Smooth muscle cell (in vitro differentiated cells): Measurements from ENCODE around the gene SEC22C. TPM values are rescaled to one million over a fixed set of nuclear protein-coding genes. Genes with fewer than 3 reads are reported as not detected.

Source experiments
- DNase-seq: peaks from one replicate; lab custom pipeline; 2025; ENCODE audit not compliant: unreplicated experiment; lab: John Stamatoyannopoulos, UW
- H2AFZ ChIP-seq: fragments of 200-600 bp; sonication (generic); 2 replicates; pipeline ENCODE4 v1.6.0; 2016; ENCODE audit warnings: antibody characterized with exemption, low read depth, mild to moderate bottlenecking
- H3F3A ChIP-seq: fragments of 200-600 bp; sonication (generic); 2 replicates; pipeline ENCODE4 v1.6.0; 2017; ENCODE audit warnings: antibody characterized with exemption, low read depth
- H3K27ac ChIP-seq: fragments of 200-600 bp; sonication (generic); 2 replicates; pipeline ENCODE4 v1.5.1; 2016; ENCODE audit warnings: low read depth, mild to moderate bottlenecking
- H3K27me3 ChIP-seq: fragments of 200-600 bp; sonication (generic); 2 replicates; pipeline ENCODE4 v1.6.1; 2016; ENCODE audit warnings: low read depth, mild to moderate bottlenecking
- H3K36me3 ChIP-seq: fragments of 200-600 bp; sonication (generic); 2 replicates; pipeline ENCODE4 v1.5.1; 2016; ENCODE audit warnings: low read depth
- H3K4me1 ChIP-seq: fragments of 200-600 bp; sonication (generic); 2 replicates; pipeline ENCODE4 v1.5.1; 2016; ENCODE audit warnings: low read depth
- H3K4me2 ChIP-seq: fragments of 200-600 bp; sonication (generic); 2 replicates; pipeline ENCODE4 v1.6.0; 2016; ENCODE audit warnings: mild to moderate bottlenecking
- H3K4me3 ChIP-seq: fragments of 200-600 bp; sonication (generic); 2 replicates; pipeline ENCODE4 v1.5.1; 2016; ENCODE audit warnings: mild to moderate bottlenecking
- H3K79me2 ChIP-seq: fragments of 200-600 bp; sonication (generic); 2 replicates; pipeline ENCODE4 v1.6.0; 2016; ENCODE audit warnings: low read depth, mild to moderate bottlenecking
- H3K9ac ChIP-seq: fragments of 200-600 bp; sonication (generic); 2 replicates; pipeline ENCODE4 v1.6.0; 2016; ENCODE audit warnings: low read depth
- H3K9me3 ChIP-seq: fragments of 200-600 bp; sonication (generic); replicated peaks from 2 replicates; pipeline ENCODE4 v1.5.1; 2016; ENCODE audit warnings: low read depth
- H4K20me1 ChIP-seq: fragments of 200-600 bp; sonication (generic); 2 replicates; pipeline ENCODE4 v1.6.0; 2016; ENCODE audit warnings: low read depth
- WGBS: methylation state at CpG from one replicate; pipeline ENCODE4 v1.1.7; 2016; ENCODE audit warnings: low lambda C conversion rate; 5-methylcytosine and 5-hydroxymethylcytosine counted together
- polyA plus RNA-seq: library from polyadenylated mRNA; unstranded; fragments of >200 nt; fragmentation: Nextera tagmentation; extraction: Ambion mirVana; gene quantifications from 2 replicates; pipeline ENCODE4 v1.2.1, GENCODE V29; 2016
- total RNA-seq: library from RNA; depleted of rRNA; stranded (reverse); fragments of >200 nt; gene quantifications from 2 replicates; pipeline ENCODE4 v1.2.3, GENCODE V29; 2014
- TF ChIP-seq, protein P1 (sequence below): fragments of 200-600 bp; sonication (generic); IDR thresholded peaks from 2 replicates; pipeline ENCODE4 v1.5.1; 2017; ENCODE audit warnings: borderline replicate concordance, mild to moderate bottlenecking, antibody characterized with exemption; ENCODE audit not compliant: insufficient read depth, poor library complexity, severe bottlenecking

SEC22C gene
- total and polyA plus RNA-seq, 2 experiments from 2014 or later, result 45.7 to 52.2 TPM

- TF ChIP-seq, protein P1, sequence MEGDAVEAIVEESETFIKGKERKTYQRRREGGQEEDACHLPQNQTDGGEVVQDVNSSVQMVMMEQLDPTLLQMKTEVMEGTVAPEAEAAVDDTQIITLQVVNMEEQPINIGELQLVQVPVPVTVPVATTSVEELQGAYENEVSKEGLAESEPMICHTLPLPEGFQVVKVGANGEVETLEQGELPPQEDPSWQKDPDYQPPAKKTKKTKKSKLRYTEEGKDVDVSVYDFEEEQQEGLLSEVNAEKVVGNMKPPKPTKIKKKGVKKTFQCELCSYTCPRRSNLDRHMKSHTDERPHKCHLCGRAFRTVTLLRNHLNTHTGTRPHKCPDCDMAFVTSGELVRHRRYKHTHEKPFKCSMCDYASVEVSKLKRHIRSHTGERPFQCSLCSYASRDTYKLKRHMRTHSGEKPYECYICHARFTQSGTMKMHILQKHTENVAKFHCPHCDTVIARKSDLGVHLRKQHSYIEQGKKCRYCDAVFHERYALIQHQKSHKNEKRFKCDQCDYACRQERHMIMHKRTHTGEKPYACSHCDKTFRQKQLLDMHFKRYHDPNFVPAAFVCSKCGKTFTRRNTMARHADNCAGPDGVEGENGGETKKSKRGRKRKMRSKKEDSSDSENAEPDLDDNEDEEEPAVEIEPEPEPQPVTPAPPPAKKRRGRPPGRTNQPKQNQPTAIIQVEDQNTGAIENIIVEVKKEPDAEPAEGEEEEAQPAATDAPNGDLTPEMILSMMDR, result no peak
- H2AFZ ChIP-seq, result no peak overlapping the region
- no peaks in the 10 kb centered on the region for H3K27me3 ChIP-seq
- H4K20me1 ChIP-seq, result no peaks in the 10 kb centered on the region
- no peaks in the 10 kb centered on the region for H3F3A ChIP-seq
- H3K9ac ChIP-seq, result no peak overlapping the region
- no peak for DNase-seq
- no peak overlapping the region for H3K4me3 ChIP-seq
- H3K36me3 ChIP-seq, result no peaks in the 10 kb centered on the region
- H3K9me3 ChIP-seq, result no peaks in the 10 kb centered on the region
- no peaks in the 10 kb centered on the region for H3K79me2 ChIP-seq
- whole genome bisulfite sequencing, result 94% methylated on average over 5 of the region's 5 CpGs
- no peak overlapping the region for H3K27ac ChIP-seq
- H3K4me1 ChIP-seq, result no peaks in the 10 kb centered on the region
- H3K4me2 ChIP-seq, result no peak overlapping the region
Observed at GRCh38 chr3:42516443-42516842, 65.3 kb downstream of the SEC22C start.

- no peaks in the 10 kb centered on the region for H4K20me1 ChIP-seq
- DNase-seq, result no peak
- H3K9ac ChIP-seq, result no peak overlapping the region
- H3K4me2 ChIP-seq, result no peak overlapping the region
- 96% methylated on average over 2 of the region's 2 CpGs for WGBS
- no peak overlapping the region for H3K27ac ChIP-seq
- no peaks in the 10 kb centered on the region for H3K27me3 ChIP-seq
- H3K79me2 ChIP-seq, result no peaks in the 10 kb centered on the region
- no peaks in the 10 kb centered on the region for H3K4me1 ChIP-seq
- H3K36me3 ChIP-seq, result no peaks in the 10 kb centered on the region
- TF ChIP-seq, protein P1, result no peak
- no peaks in the 10 kb centered on the region for H3K9me3 ChIP-seq
- no peak overlapping the region for H3K4me3 ChIP-seq
- no peak overlapping the region for H2AFZ ChIP-seq
- no peaks in the 10 kb centered on the region for H3F3A ChIP-seq
Observed at GRCh38 chr3:42515976-42516375, 65.8 kb downstream of the SEC22C start.

- WGBS, result 94% methylated on average over 12 of the region's 12 CpGs
- no peaks in the 10 kb centered on the region for H3F3A ChIP-seq
- no peaks in the 10 kb centered on the region for H3K9me3 ChIP-seq
- H2AFZ ChIP-seq, result no peak overlapping the region
- H3K27me3 ChIP-seq, result no peaks in the 10 kb centered on the region
- no peaks in the 10 kb centered on the region for H3K79me2 ChIP-seq
- H3K9ac ChIP-seq, result no peak overlapping the region
- H3K4me3 ChIP-seq, result no peak overlapping the region
- no peak overlapping the region for H3K4me2 ChIP-seq
- H3K27ac ChIP-seq, result no peak overlapping the region
- DNase-seq, result no peak
- TF ChIP-seq, protein P1, result no peak
- no peaks in the 10 kb centered on the region for H3K4me1 ChIP-seq
- no peaks in the 10 kb centered on the region for H3K36me3 ChIP-seq
- H4K20me1 ChIP-seq, result no peaks in the 10 kb centered on the region
Observed at GRCh38 chr3:42515391-42515916, 66.3 kb downstream of the SEC22C start.

DNA sequence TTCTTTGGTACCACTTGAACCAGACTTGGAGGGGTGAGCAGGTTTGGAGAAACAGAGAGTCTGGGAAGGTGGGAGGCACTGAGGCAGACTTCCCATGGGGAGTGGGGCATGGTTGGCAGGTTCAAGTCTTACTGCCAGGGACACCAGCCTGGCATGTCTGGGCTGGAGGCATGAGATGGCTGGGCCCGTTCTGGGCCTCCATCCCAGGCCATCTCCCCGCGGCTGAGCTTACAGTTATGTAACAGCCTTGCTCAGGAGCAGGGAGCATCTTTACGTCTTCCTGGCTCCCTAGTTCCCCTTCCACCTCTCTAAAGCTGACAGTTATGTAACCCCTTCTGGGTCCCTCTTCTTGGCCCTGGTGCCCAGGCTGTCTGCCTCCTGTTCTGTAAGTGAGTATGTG lies 66.9 kb downstream of the SEC22C start:
- Histone ChIP-seq H3K9ac (no peak overlapping the region), H3F3A (no peaks in the 10 kb centered on the region), H3K27ac (no peak overlapping the region), H3K4me1 (no peaks in the 10 kb centered on the region), H3K4me2 (no peak overlapping the region), H3K27me3 (no peaks in the 10 kb centered on the region), H3K9me3 (no peaks in the 10 kb centered on the region), H3K4me3 (no peak overlapping the region), H3K36me3 (no peaks in the 10 kb centered on the region), H3K79me2 (no peaks in the 10 kb centered on the region), H4K20me1 (no peaks in the 10 kb centered on the region), H2AFZ (no peak overlapping the region)
- TF ChIP-seq, protein P1, result no peak
- 88% methylated on average over 4 of the region's 4 CpGs for whole genome bisulfite sequencing
- DNase-seq, result no peak
